ENCODE results near the gene DLG2. TPM values are rescaled to one million over a fixed set of nuclear protein-coding genes. Genes with fewer than 3 reads are reported as not detected.

Gene DLG2
- total and polyA plus RNA-seq, 2 of the 8 experiments (the other 6 are each of a cell fraction or from before 2014, with no cell fraction given): 1.7 to 14.3 TPM

DNA sequence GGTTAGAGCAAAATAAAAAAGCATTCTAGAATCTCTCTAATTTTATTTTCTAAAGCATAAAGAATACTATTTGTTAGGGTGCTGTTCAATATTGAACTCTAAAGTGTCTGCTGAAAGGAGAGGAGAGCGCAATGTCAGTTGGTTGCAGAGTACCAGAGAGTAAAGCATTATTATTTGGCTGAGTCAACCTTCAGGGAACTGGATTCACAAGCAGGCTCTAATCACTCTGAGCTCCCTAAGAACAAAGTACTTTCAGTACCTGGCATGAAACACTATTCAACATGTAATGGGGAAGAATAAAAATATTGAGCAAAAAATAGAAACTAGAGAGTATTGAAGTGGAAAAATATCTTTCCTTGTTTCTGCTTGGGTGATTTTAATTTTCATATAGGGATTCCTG is 1380.0 kb downstream of the DLG2 start:
- CTCF ChIA-PET (ENCODE audit: partially characterized antibody): interaction anchor here (1.1 to 4.0 kb wide), 4 partner anchors 12 to 419 kb away, joined by 3 to 25 read pairs (median 6); no protein-coding TSS in a partner anchor
- Histone ChIP-seq H3K4me2 (ENCODE audit: insufficient read depth in 1 of 2, low read depth in 2 of 2, low read length in 2 of 2) (no peak overlapping the region), H3K23me2 (ENCODE audit: low read depth, low read length) (no peaks in the 10 kb centered on the region), H2AFZ (ENCODE audit: low read length) (no peak overlapping the region), H4K20me1 (replicated peaks in 1 of 2; ENCODE audit: control insufficient read depth in 1 of 2, insufficient read depth in 2 of 2, low read length in 2 of 2) (no peaks in the 10 kb centered on the region), H4K5ac (ENCODE audit: insufficient read length, low read depth, low read length) (no peak overlapping the region), H4K8ac (ENCODE audit: extremely low read depth, insufficient read depth, low read length) (no peak overlapping the region), H3K14ac (ENCODE audit: insufficient read length) (no peak overlapping the region), H3K4me1 (replicated peaks in 1 of 4; ENCODE audit: control insufficient read depth in 3 of 4, insufficient read depth in 4 of 4, low read length in 3 of 4) (no peaks in the 10 kb centered on the region), H2BK12ac (ENCODE audit: low read depth, low read length) (no peak overlapping the region), H4K91ac (replicated peaks; ENCODE audit: insufficient read length, low read length) (no peak overlapping the region), H3K36me3 (ENCODE audit: control insufficient read depth in 2 of 4, insufficient read depth in 4 of 4, low read length in 3 of 4) (no peaks in the 10 kb centered on the region), H2BK120ac (replicated peaks; ENCODE audit: low read depth, low read length) (no peak overlapping the region), H3K4ac (replicated peaks; ENCODE audit: insufficient read length, low read depth, low read length) (no peak overlapping the region), H3K23ac (ENCODE audit: insufficient read length) (no peak overlapping the region), H2AK5ac (ENCODE audit: low read depth, low read length) (no peak overlapping the region), H3K56ac (replicated peaks; ENCODE audit: insufficient read length, low read depth, low read length) (no peak overlapping the region), H2BK5ac (ENCODE audit: low read depth, low read length) (no peak overlapping the region), H3K4me3 (ENCODE audit: extremely low read depth in 1 of 4, insufficient read depth in 2 of 4, low read depth in 3 of 4, low read length in 4 of 4) (no peak overlapping the region), H3K9ac (replicated peaks in 1 of 4; ENCODE audit: extremely low read depth in 1 of 4, low read depth in 3 of 4, low read length in 3 of 4) (no peak overlapping the region), H3K27ac (ENCODE audit: low read depth, low read length) (no peak overlapping the region), H3K79me2 (ENCODE audit: control insufficient read depth in 1 of 2, insufficient read depth in 2 of 2, low read length in 2 of 2) (no peaks in the 10 kb centered on the region), H2BK20ac (ENCODE audit: low read length) (no peak overlapping the region), H2BK15ac (ENCODE audit: low read length) (no peak overlapping the region), H3K27me3 (replicated peaks in 1 of 4; ENCODE audit: control insufficient read depth in 3 of 4, extremely low read depth in 1 of 4, insufficient read depth in 3 of 4, low read length in 3 of 4) (no peaks in the 10 kb centered on the region), H3K79me1 (ENCODE audit: low read depth, low read length) (no peaks in the 10 kb centered on the region), H3K9me3 (ENCODE audit: insufficient read depth in 2 of 2, low read depth in 1 of 2, low read length in 1 of 2) (no peaks in the 10 kb centered on the region), H3K18ac (ENCODE audit: extremely low read depth, low read length) (no peak overlapping the region)
- FAIRE-seq (no peak), DNase-seq (ENCODE audit: low read depth in 1 of 2, low spot score in 2 of 2) (no peak)
- 83% methylated on average over 1 of the region's 1 CpG; no CpG with 5 or more reads in 1 of the 2 experiments for WGBS, 2 experiments (ENCODE audit: extremely low coverage in 1 of 2, insufficient coverage in 1 of 2, insufficient read length in 1 of 2, insufficient replicate concordance in 2 of 2, low coverage in 1 of 2, low lambda C conversion rate in 2 of 2, missing lambda C conversion rate in 1 of 2)
- POLR2A ChIA-PET (ENCODE audit: partially characterized antibody): no interaction called here
- no peak for TF ChIP-seq HDAC6 (IDR thresholded peaks at IDR 0.05; ENCODE audit: low read depth, low read length)
- TF ChIP-seq ATF3 (IDR thresholded peaks at IDR 0.05; ENCODE audit: insufficient read depth, low read depth, low read length): no peak
- TF ChIP-seq POU5F1 (IDR thresholded peaks at IDR 0.05; ENCODE audit: low read depth, low read length): no peak
- TF ChIP-seq, protein P1, sequence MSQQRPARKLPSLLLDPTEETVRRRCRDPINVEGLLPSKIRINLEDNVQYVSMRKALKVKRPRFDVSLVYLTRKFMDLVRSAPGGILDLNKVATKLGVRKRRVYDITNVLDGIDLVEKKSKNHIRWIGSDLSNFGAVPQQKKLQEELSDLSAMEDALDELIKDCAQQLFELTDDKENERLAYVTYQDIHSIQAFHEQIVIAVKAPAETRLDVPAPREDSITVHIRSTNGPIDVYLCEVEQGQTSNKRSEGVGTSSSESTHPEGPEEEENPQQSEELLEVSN (IDR thresholded peaks at IDR 0.05): no peak
- TF ChIP-seq SP1 (IDR thresholded peaks at IDR 0.05; ENCODE audit: low read depth, low read length): no peak
- TF ChIP-seq RXRA (IDR thresholded peaks at IDR 0.05; ENCODE audit: insufficient read depth, low read depth, low read length): no peak
- TF ChIP-seq SIRT6 (IDR thresholded peaks at IDR 0.05; ENCODE audit: low read length): no peak
- TF ChIP-seq TAF7 (optimal IDR thresholded peaks at IDR 0.05; ENCODE audit: borderline replicate concordance, low read depth, low read length): no peak
- no peak for TF ChIP-seq TEAD4 (IDR thresholded peaks at IDR 0.05; ENCODE audit: low read depth, low read length)
- TF ChIP-seq NANOG (IDR thresholded peaks at IDR 0.05; ENCODE audit: insufficient read depth, low read depth, low read length, poor library complexity, severe bottlenecking): no peak
- TF ChIP-seq SAP30 (IDR thresholded peaks at IDR 0.05; ENCODE audit: insufficient read depth, insufficient replicate concordance, low read length): no peak
- TF ChIP-seq CEBPB (IDR thresholded peaks at IDR 0.05; ENCODE audit: low read depth, low read length): no peak
